RPMI8226 (cell line): Measurements from ENCODE around the gene ITPRIPL2.

ENCODE experiments used
- DNase-seq: peaks from one replicate; pipeline ENCODE4 v3.0.0-alpha.2; 2015

ITPRIPL2 gene

GRCh38 chr16:19093631-19094541 is 19.9 kb upstream of the ITPRIPL2 start:
- no peak for DNase-seq

GRCh38 chr16:19094542-19095365 is 19.0 kb upstream of the ITPRIPL2 start:
- peak; percentile 84 for DNase-seq

- DNase-seq = peak; percentile 78
These were observed 18.1 kb upstream of the ITPRIPL2 start for GRCh38 chr16:19095654-19096053.

DNA sequence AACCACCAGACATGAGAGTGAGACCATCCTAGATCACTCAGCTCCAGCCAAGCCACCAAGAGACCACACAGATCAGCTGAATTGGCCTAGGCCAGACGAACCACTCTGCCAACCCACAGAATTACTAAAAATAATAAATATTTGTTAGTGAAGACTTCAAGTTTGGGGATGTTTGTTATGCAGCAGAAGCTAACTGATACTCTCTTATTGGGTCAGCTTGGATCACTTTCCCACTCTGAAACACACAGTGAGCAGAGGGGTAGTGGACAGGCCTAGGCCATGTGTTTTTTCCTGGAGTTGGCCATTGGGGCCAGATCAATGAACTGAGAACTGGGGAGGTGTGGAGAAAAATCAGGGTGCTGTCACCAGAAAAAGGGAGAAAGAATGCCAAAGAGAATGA is 15.6 kb upstream of the ITPRIPL2 start:
- DNase-seq = no peak

DNA sequence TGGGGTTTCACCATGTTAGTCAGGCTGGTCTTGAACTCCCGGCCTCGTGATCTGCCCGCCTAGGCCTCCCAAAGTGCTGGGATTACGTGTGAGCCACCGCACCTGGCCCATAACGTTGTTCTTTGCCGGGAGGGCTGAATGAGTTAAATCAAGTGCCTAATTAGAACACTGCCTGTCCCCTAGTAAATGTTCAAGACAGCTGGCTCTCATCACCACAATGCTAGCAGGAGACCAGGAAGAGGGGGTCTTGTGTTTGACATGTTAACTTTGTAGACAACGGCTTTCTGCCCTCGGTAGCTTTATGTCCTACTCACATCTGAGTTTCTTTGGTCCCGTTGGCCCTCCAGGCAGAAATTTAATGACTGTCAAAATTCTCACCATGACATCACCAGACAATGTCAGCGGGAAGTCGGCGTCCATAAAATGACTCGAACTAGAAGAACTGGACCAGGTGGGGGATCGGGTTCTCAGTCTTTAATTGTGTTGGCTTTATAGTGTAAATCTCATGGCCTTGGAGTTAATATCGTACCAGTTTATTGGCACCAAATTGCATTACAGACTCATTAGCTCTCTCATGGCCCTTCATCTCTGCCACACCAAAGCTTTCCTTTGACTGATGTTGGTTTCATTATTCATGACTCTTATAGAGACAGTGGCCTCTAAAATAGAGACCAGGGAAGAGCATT is 11.4 kb upstream of the ITPRIPL2 start:
- no peak for DNase-seq

DNA sequence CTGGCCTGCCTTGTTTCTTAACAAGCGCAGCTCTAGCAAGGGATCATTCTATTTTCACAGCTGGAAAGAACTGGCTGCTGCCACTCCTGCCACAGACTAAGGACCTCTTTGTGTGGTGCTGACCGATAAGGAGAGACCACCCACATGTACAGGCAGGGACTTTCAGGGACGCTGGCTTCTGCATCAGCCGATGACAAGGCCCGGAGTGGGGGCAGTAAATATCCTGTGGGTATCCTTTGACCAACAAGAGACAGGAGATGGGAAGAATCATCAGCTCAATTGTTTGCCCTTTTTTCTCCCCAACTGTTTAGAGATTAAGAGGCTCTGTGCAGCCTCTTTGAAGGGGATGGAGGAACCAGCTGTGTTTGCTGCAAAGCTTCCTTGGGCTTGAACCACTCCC is 9.2 kb upstream of the ITPRIPL2 start:
- DNase-seq = no peak

GRCh38 chr16:19105131-19105530 is 8.6 kb upstream of the ITPRIPL2 start:
- DNase-seq = no peak

- no peak for DNase-seq
These were observed 7.7 kb upstream of the ITPRIPL2 start for GRCh38 chr16:19105891-19106624.

DNA sequence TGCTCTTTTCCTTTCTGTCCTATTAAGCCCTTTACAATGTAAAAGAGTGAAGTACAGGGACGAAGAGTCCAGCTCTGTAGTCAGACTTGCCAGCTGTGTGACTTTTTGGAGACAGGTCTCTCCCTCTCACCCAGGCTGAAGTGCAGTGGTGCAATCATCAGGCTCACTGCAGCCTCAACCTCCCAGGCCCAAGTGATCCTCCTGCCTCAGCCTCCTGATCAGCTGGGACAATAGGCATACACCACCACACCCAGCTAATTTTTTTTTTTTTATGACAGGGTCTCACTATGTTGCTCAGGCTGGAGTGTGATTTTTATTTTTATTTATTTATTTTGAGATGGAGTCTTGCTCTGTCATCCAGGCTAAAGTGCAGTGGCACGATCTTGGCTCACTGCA is 7.1 kb upstream of the ITPRIPL2 start:
- no peak for DNase-seq

DNA sequence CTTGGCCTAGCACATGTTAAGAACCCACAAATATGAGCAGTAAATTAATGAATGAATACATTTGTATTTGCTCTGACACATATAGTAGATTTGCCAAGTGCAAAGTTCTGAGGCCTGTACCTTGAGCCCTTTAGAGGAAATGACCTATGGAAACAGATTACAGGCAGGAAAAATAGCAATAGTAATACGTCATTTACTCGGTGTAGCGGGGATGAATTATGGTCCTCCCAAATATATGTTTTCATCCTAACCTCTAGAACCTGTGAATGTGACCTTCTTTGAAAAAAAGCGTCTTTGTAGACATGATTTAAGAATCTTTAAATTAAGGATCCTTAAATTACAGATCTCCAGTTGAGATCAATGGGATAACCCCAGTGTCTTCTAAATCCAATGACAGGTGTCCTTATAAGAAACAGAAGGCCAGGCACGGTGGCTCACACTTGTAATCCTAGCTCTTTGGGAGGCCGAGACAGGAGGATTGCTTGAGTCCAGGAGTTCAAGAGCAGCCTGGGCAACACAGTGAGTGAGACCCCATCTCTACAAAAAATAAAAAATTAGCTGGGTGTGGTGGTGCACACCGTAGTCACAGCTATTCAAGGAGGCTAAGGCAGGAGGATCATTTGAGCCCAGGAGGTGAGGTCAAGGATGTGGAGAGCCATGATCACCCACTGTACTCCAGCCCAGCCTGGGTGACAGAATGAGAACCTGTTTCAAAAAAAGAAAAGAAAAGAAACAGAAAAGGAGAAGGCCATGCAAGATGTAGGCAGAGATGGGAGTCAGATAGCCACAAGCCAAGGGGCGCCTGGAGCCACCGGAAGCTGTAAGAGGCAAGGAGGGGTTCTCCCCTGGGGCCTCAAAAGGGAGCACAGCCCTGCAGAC is 5.1 kb upstream of the ITPRIPL2 start:
- no peak for DNase-seq

- DNase-seq = no peak
These were observed 4.5 kb upstream of the ITPRIPL2 start for GRCh38 chr16:19109288-19109664.

DNA sequence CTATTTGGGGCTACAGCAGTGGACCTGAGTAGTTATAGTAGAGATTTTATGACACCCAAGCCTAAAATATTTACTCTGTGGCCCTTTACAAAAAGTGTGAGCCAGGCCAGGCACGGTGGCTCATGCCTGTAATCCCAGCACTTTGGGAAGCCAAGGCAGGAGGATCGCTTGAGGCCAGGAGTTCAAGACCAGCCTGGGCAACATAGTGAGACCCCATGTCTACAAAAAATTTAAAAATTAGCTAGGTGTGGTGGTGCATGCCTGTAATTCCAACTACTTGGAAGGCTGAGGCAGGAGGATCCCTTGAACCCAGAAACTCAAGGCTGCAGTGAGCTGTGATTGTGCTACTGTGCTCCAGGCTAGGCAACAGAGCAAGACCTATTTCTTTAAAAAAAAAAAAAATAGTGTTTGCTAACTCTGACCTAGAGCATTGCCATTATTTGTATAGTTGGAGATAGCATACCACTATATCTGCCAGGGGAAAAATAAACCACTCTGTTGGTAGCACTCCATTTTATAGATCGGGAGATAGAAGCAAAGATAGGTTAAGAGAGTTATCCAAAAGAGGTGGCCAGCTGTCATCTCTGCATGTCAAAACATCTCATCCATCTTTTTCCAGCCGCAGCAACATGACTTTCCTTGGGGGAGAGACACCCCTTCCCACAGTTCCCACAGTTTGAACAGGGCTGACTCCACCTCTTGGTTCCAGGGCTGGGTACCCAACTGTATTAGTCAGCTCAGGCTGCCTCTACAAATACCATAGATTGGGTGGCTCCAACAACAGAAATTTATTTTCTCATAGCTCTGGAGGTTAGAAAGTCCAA is 3.0 kb upstream of the ITPRIPL2 start:
- DNase-seq = no peak

DNA sequence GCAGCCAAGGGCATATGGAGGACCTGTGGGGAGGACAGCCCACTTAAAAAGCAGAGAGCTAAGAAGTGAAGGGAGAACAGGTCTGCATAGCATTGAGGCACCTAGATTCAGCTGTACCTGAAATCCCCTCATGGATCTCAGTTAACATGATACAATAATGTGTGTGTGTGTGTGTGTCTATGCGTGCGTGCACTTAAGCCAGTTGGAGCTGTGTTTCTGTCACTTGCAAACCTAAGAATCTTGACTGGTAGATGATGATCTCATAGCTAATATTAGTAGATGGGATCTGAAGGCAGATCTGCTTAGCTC is 1.7 kb upstream of the ITPRIPL2 start:
- no peak for DNase-seq

DNA sequence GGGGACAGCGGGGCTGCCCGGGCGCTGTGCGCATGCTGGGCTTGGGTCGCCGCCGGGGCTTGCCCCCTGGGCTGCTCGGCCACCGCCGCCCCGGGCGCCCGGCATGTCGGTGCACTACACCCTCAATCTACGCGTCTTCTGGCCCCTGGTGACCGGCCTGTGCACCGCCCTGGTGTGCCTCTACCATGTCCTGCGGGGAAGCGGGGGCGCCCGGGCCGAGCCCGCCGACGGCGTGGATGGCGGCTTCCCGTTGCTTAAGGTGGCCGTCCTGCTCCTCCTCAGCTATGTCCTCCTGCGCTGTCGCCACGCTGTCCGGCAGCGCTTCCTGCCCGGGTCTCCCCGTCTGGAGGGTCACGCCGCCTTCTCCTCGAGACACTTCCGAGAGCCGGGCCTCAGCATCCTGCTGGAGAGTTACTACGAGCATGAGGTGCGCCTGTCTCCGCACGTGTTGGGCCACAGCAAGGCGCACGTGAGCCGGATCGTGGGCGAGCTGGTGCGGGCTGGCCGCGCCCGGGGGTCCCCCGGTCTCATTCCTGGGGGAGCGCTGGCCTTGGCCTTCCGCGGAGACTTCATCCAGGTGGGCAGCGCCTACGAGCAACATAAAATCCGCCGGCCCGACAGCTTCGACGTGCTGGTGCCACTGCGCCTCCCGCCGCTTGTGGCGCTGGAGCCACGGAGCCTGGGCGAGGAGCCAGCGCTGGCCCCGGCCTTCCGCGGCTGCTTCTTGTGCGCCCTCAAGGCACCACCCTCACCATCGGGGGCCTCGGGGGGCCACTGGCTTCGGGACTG is 789 bp downstream of the ITPRIPL2 start:
- DNase-seq = no peak

GRCh38 chr16:19115148-19116021 is 1.6 kb downstream of the ITPRIPL2 start:
- no peak for DNase-seq

GRCh38 chr16:19116711-19117449 is 3.1 kb downstream of the ITPRIPL2 start:
- DNase-seq = peak; percentile 51

DNA sequence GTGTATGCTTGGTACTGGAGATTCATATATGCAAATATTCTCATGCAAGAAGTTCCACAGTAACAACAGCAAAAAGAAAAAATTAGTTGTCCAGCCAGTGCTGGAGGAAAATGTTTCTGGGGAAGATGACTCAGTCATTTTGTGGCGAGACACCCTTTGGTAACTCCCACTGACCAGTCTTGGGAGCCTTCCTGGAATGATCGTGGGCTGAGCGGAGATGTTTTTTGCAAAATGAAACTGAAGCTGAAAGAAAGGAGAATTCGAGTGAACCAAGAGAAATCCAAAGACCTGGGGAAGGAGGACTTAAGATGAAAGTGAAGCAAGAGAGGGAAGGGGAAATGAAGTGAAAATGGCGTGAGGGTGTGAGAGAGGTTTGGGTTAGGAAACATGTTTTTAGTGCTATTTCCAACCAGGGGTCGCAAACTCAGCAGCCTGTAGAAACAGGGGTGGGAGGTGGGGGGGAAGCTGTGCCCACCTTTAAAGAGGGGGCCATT is 5.2 kb downstream of the ITPRIPL2 start:
- peak; percentile 42 for DNase-seq

GRCh38 chr16:19119564-19119963 is 5.8 kb downstream of the ITPRIPL2 start:
- DNase-seq = no peak
